ENCODE results near the gene TCF12. TPM values are rescaled to one million over a fixed set of nuclear protein-coding genes. Genes with fewer than 3 reads are reported as not detected.

Gene TCF12
- total RNA-seq, 1 experiment from 2014 or later = 102 TPM

DNA sequence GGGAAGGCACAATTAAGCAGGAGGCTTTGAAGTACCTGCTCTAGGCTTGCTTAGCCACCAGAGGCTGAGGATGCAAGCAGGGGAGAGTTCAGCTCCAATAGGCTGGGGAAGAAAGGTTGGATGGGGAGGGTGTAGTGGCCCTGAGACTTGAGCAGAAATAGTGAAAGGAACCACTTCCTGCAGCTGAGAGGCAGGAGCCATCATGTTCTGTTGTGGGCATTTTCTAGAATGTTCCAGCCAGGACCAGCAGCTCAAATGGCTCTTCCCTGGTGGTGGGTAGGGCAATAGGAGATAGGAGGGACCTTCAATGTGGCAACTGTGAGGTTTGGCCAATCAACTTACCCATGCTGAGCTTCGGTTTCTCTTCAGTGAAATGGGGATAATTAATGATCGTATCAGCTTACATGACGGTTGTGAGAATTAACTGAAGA lies 378.7 kb downstream of the TCF12 start:
- in situ Hi-C loops (cut with HindIII; ENCODE audit: low pct_unique_long_range_greater_than_20kb, low sequenced_read_pairs) (no loop called here), intact Hi-C loops (cut with micrococcal nuclease; ENCODE audit: unreplicated experiment) (loop anchor here (10.0 kb wide), 1 partner anchor 152 kb away; no protein-coding TSS in a partner anchor)
- no TSS peak for BruUV-seq (replicated peaks)
- TF ChIP-seq TCF7L2 (IDR thresholded peaks at IDR 0.05; ENCODE audit: low read depth, low read length) (no peak), SIN3A (IDR thresholded peaks at IDR 0.05; ENCODE audit: borderline replicate concordance, insufficient read depth, low read depth, low read length) (no peak), POLR2AphosphoS5 (IDR thresholded peaks at IDR 0.05; ENCODE audit: low read depth, low read length) (no peak)
- TF ChIP-seq, protein P1, sequence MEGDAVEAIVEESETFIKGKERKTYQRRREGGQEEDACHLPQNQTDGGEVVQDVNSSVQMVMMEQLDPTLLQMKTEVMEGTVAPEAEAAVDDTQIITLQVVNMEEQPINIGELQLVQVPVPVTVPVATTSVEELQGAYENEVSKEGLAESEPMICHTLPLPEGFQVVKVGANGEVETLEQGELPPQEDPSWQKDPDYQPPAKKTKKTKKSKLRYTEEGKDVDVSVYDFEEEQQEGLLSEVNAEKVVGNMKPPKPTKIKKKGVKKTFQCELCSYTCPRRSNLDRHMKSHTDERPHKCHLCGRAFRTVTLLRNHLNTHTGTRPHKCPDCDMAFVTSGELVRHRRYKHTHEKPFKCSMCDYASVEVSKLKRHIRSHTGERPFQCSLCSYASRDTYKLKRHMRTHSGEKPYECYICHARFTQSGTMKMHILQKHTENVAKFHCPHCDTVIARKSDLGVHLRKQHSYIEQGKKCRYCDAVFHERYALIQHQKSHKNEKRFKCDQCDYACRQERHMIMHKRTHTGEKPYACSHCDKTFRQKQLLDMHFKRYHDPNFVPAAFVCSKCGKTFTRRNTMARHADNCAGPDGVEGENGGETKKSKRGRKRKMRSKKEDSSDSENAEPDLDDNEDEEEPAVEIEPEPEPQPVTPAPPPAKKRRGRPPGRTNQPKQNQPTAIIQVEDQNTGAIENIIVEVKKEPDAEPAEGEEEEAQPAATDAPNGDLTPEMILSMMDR (IDR thresholded peaks at IDR 0.05) = no peak
- TF ChIP-seq, protein P2, sequence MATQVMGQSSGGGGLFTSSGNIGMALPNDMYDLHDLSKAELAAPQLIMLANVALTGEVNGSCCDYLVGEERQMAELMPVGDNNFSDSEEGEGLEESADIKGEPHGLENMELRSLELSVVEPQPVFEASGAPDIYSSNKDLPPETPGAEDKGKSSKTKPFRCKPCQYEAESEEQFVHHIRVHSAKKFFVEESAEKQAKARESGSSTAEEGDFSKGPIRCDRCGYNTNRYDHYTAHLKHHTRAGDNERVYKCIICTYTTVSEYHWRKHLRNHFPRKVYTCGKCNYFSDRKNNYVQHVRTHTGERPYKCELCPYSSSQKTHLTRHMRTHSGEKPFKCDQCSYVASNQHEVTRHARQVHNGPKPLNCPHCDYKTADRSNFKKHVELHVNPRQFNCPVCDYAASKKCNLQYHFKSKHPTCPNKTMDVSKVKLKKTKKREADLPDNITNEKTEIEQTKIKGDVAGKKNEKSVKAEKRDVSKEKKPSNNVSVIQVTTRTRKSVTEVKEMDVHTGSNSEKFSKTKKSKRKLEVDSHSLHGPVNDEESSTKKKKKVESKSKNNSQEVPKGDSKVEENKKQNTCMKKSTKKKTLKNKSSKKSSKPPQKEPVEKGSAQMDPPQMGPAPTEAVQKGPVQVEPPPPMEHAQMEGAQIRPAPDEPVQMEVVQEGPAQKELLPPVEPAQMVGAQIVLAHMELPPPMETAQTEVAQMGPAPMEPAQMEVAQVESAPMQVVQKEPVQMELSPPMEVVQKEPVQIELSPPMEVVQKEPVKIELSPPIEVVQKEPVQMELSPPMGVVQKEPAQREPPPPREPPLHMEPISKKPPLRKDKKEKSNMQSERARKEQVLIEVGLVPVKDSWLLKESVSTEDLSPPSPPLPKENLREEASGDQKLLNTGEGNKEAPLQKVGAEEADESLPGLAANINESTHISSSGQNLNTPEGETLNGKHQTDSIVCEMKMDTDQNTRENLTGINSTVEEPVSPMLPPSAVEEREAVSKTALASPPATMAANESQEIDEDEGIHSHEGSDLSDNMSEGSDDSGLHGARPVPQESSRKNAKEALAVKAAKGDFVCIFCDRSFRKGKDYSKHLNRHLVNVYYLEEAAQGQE (IDR thresholded peaks at IDR 0.05; ENCODE audit: insufficient read depth in 1 of 2, low read depth in 2 of 2, low read length in 1 of 2) = no peak
- Histone ChIP-seq H3K4me3 (ENCODE audit: low read depth in 2 of 2, low read length in 2 of 2) (no peak overlapping the region), H3K36me3 (ENCODE audit: control insufficient read depth, insufficient read depth, low read length) (no peaks in the 10 kb centered on the region), H3K27me3 (ENCODE audit: control insufficient read depth, insufficient read depth, low read length) (no peaks in the 10 kb centered on the region), H3K27ac (ENCODE audit: low read length) (no peak overlapping the region), H3K4me1 (ENCODE audit: control insufficient read depth, insufficient read depth, low read length) (no peaks in the 10 kb centered on the region), H3K9me3 (ENCODE audit: control insufficient read depth, insufficient read depth, low read depth, low read length) (no peaks in the 10 kb centered on the region)
- ATAC-seq = no peak; the same call in 1 of the 2 replicates
- ChIA-PET POLR2A (no interaction called here), CTCF (no interaction called here)
- no peak for DNase-seq (ENCODE audit: low read depth, low spot score)

GRCh38 chr15:57297630-57298029 lies 379.2 kb downstream of the TCF12 start:
- TF ChIP-seq, protein P2 (IDR thresholded peaks at IDR 0.05; ENCODE audit: insufficient read depth in 1 of 2, low read depth in 2 of 2, low read length in 1 of 2) = no peak
- TF ChIP-seq POLR2AphosphoS5 (IDR thresholded peaks at IDR 0.05; ENCODE audit: low read depth, low read length) = no peak
- TF ChIP-seq, protein P1 (IDR thresholded peaks at IDR 0.05) = no peak
- TF ChIP-seq SIN3A (IDR thresholded peaks at IDR 0.05; ENCODE audit: borderline replicate concordance, insufficient read depth, low read depth, low read length) = no peak
- TF ChIP-seq TCF7L2 (IDR thresholded peaks at IDR 0.05; ENCODE audit: low read depth, low read length) = no peak
- intact Hi-C loops (cut with micrococcal nuclease; ENCODE audit: unreplicated experiment) (loop anchor here (10.0 kb wide), 1 partner anchor 153 kb away; no protein-coding TSS in a partner anchor), in situ Hi-C loops (cut with HindIII; ENCODE audit: low pct_unique_long_range_greater_than_20kb, low sequenced_read_pairs) (no loop called here)
- no peaks in the 10 kb centered on the region for H3K4me1 ChIP-seq (ENCODE audit: control insufficient read depth, insufficient read depth, low read length)
- no peaks in the 10 kb centered on the region for H3K27me3 ChIP-seq (ENCODE audit: control insufficient read depth, insufficient read depth, low read length)
- ATAC-seq (no peak), DNase-seq (ENCODE audit: low read depth, low spot score) (no peak)
- no TSS peak for BruUV-seq (replicated peaks)
- H3K27ac ChIP-seq (ENCODE audit: low read length) = no peak overlapping the region
- H3K36me3 ChIP-seq (ENCODE audit: control insufficient read depth, insufficient read depth, low read length) = no peaks in the 10 kb centered on the region
- ChIA-PET POLR2A (no interaction called here), CTCF (no interaction called here)
- H3K9me3 ChIP-seq (ENCODE audit: control insufficient read depth, insufficient read depth, low read depth, low read length) = no peaks in the 10 kb centered on the region
- no peak overlapping the region for H3K4me3 ChIP-seq (ENCODE audit: low read depth in 2 of 2, low read length in 2 of 2)
